Mesendoderm (in vitro differentiated cells): ENCODE data around the gene SNX19.
A peak's percentile ranks its signal among the peaks of the same experiment; 100 is the strongest.
"Not testable (repeated sequence)": the region's sequence is repeated elsewhere in the genome, so short reads cannot be mapped to it uniquely, and the experiment has no call there.

Experiments
- DNase-seq: peaks from one replicate; pipeline ENCODE4 v3.0.0; 2013
- H2AK5ac ChIP-seq: 2 replicates; pipeline ENCODE4 v1.6.1; 2013; ENCODE audit warnings: low read length, inconsistent platforms
- H2BK120ac ChIP-seq: 2 replicates; pipeline ENCODE4 v1.6.1; 2013; ENCODE audit warnings: low read depth, mild to moderate bottlenecking, low read length, moderate library complexity, mixed read lengths
- H2BK15ac ChIP-seq: replicated peaks from 2 replicates; pipeline ENCODE4 v1.6.1; 2013; ENCODE audit warnings: low read depth, mild to moderate bottlenecking, moderate library complexity
- H2BK5ac ChIP-seq: 2 replicates; pipeline ENCODE4 v1.6.1; 2013; ENCODE audit warnings: low read length, inconsistent platforms
- H3K18ac ChIP-seq: 2 replicates; pipeline ENCODE4 v1.6.1; 2013; ENCODE audit warnings: mild to moderate bottlenecking, low read length, mixed read lengths
- H3K23ac ChIP-seq: one replicate; pipeline ENCODE4 v1.6.1; 2013; ENCODE audit warnings: low read length
- H3K27ac ChIP-seq: 2 replicates; pipeline ENCODE4 v1.5.1; 2013; ENCODE audit warnings: low read depth, mild to moderate bottlenecking, inconsistent platforms, low read length, moderate library complexity
- H3K27me3 ChIP-seq: 2 replicates; pipeline ENCODE4 v1.6.1; 2013; ENCODE audit warnings: low read length, control low read depth, mild to moderate bottlenecking, inconsistent platforms; ENCODE audit not compliant: insufficient read depth, poor library complexity
- H3K36me3 ChIP-seq: 2 replicates; pipeline ENCODE4 v1.6.1; 2013; ENCODE audit warnings: low read length, inconsistent platforms; ENCODE audit not compliant: control insufficient read depth, insufficient read depth
- H3K4ac ChIP-seq: one replicate; pipeline ENCODE4 v1.6.1; 2013; ENCODE audit warnings: low read depth, mild to moderate bottlenecking, low read length, moderate library complexity
- H3K4me1 ChIP-seq: 2 replicates; pipeline ENCODE4 v1.6.1; 2013; ENCODE audit warnings: low read depth, low read length, inconsistent platforms; ENCODE audit not compliant: control insufficient read depth
- H3K4me2 ChIP-seq: 2 replicates; pipeline ENCODE4 v1.6.1; 2013; ENCODE audit warnings: low read length
- H3K4me3 ChIP-seq: 2 replicates; pipeline ENCODE4 v1.5.1; 2013; ENCODE audit warnings: mild to moderate bottlenecking, low read length
- H3K56ac ChIP-seq: one replicate; pipeline ENCODE4 v1.6.1; 2013; ENCODE audit warnings: low read length
- H3K79me1 ChIP-seq: 2 replicates; pipeline ENCODE4 v1.6.1; 2013; ENCODE audit warnings: low read length, inconsistent platforms
- H3K79me2 ChIP-seq: 2 replicates; pipeline ENCODE4 v1.6.1; 2013; ENCODE audit warnings: mild to moderate bottlenecking, low read length; ENCODE audit not compliant: control insufficient read depth, insufficient read depth
- H3K9ac ChIP-seq: 2 replicates; pipeline ENCODE4 v1.6.1; 2013; ENCODE audit warnings: low read length, inconsistent platforms
- H4K5ac ChIP-seq: one replicate; pipeline ENCODE4 v1.6.1; 2013; ENCODE audit warnings: low read length
- H4K8ac ChIP-seq: one replicate; pipeline ENCODE4 v1.6.1; 2013; ENCODE audit warnings: low read depth, mild to moderate bottlenecking, control low read depth, low read length, moderate library complexity
- WGBS: extraction: QIAGEN DNeasy Blood & Tissue Kit; methylation state at CpG from one replicate; pipeline ENCODE4 v1.1.7; 2013; ENCODE audit warnings: low lambda C conversion rate, missing lambda C conversion rate; ENCODE audit not compliant: insufficient coverage; ENCODE audit errors: extremely low coverage; 5-methylcytosine and 5-hydroxymethylcytosine counted together

The SNX19 gene

DNA sequence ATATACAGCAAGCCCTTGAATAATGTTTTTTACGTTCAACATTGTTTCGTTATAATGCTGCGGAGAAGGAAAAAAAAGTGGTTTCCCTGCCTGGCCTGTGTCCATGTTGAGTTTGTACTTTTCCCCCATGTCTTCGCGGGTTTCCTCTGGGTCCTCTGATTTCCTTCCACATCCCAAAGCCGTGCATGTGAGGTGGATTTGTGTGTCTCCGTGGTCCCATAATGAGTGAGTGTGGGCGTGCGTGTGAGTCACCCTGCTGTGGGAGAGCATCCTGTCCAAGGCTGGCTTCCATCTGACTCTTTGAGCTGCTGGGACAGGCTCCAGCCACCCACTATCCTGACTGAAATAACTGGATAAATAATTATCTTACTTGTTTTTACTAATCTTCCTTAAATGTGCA lies 29.6 kb upstream of the SNX19 start:
- Histone ChIP-seq H2BK120ac (no peak overlapping the region), H4K5ac (no peak overlapping the region), H2BK15ac (no peak overlapping the region), H3K79me2 (no peaks in the 10 kb centered on the region), H3K18ac (no peak overlapping the region), H2AK5ac (no peak overlapping the region), H3K4me1 (no peaks in the 10 kb centered on the region), H3K79me1 (no peaks in the 10 kb centered on the region), H3K4me2 (no peak overlapping the region), H3K27ac (no peak overlapping the region), H3K23ac (no peak overlapping the region), H3K56ac (no peak overlapping the region), H3K4ac (no peak overlapping the region), H3K27me3 (no peaks in the 10 kb centered on the region), H3K36me3 (no peaks in the 10 kb centered on the region), H2BK5ac (no peak overlapping the region), H3K9ac (no peak overlapping the region), H4K8ac (no peak overlapping the region), H3K4me3 (no peak overlapping the region)
- no peak for DNase-seq
- no CpG with 5 or more reads among the region's 9 CpGs for whole genome bisulfite sequencing

DNA sequence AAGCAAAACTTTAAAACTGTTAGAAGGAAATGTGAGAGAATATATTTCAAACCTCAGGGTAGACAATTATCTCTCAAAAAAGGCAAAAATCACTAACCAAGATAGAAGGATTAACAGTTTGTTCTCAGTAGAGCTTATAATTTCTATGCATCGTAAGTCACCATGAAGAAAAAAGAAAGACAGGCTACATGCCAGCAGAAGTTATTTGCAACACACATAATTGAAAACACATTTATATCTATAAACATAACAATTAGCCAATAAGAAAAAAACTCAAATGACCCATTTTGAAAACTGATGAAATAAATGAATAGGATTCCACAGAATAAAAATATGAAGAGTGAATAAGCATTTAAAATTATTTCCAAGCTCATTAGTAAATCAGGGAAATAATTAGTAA lies 24.4 kb upstream of the SNX19 start:
- Histone ChIP-seq H3K4me1 (no peaks in the 10 kb centered on the region), H2BK5ac (no peak overlapping the region), H3K18ac (no peak overlapping the region), H2BK120ac (no peak overlapping the region), H3K56ac (no peak overlapping the region), H3K4me2 (no peak overlapping the region), H2AK5ac (no peak overlapping the region), H3K4me3 (no peak overlapping the region), H3K27me3 (no peaks in the 10 kb centered on the region), H3K36me3 (no peaks in the 10 kb centered on the region), H3K23ac (no peak overlapping the region), H3K4ac (no peak overlapping the region), H3K79me2 (no peaks in the 10 kb centered on the region), H2BK15ac (no peak overlapping the region), H4K5ac (no peak overlapping the region), H4K8ac (no peak overlapping the region), H3K79me1 (no peaks in the 10 kb centered on the region), H3K27ac (no peak overlapping the region), H3K9ac (no peak overlapping the region)
- DNase-seq = no peak
- WGBS = no CpG with 5 or more reads among the region's 1 CpG

DNA sequence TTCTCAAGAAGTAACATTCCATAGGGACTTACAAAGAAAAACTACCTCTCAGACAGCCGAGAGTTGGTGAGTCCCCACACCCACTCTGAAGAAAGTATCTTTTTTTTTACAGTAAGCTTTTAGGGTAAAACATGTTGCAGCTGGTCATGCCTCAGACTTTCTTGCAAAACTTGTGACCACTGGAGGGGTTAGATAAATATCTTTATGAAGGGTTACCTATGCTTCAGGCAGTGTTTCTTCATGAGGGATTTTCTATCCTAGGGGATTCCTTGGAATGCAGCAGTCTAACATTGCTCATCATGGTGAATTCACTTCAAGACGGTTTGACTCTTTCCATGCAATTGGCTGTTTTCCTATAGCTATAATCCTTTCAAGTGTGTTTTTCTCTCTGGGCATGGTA lies 20.8 kb upstream of the SNX19 start:
- no peaks in the 10 kb centered on the region for H3K79me2 ChIP-seq
- no peak overlapping the region for H3K4me3 ChIP-seq
- no peak overlapping the region for H3K18ac ChIP-seq
- H4K8ac ChIP-seq = no peak overlapping the region
- no peaks in the 10 kb centered on the region for H3K27me3 ChIP-seq
- H3K4ac ChIP-seq = no peak overlapping the region
- no peak overlapping the region for H3K27ac ChIP-seq
- no CpG with 5 or more reads among the region's 2 CpGs for WGBS
- H2BK5ac ChIP-seq = no peak overlapping the region
- no peak overlapping the region for H3K56ac ChIP-seq
- H2BK15ac ChIP-seq = no peak overlapping the region
- H3K36me3 ChIP-seq = no peaks in the 10 kb centered on the region
- H2BK120ac ChIP-seq = no peak overlapping the region
- H3K4me1 ChIP-seq = peaks cover 2% of the 10 kb centered on the region
- H3K23ac ChIP-seq = no peak overlapping the region
- H3K9ac ChIP-seq = no peak overlapping the region
- H3K79me1 ChIP-seq = no peaks in the 10 kb centered on the region
- H4K5ac ChIP-seq = no peak overlapping the region
- DNase-seq = no peak
- H3K4me2 ChIP-seq = no peak overlapping the region
- H2AK5ac ChIP-seq = no peak overlapping the region

DNA sequence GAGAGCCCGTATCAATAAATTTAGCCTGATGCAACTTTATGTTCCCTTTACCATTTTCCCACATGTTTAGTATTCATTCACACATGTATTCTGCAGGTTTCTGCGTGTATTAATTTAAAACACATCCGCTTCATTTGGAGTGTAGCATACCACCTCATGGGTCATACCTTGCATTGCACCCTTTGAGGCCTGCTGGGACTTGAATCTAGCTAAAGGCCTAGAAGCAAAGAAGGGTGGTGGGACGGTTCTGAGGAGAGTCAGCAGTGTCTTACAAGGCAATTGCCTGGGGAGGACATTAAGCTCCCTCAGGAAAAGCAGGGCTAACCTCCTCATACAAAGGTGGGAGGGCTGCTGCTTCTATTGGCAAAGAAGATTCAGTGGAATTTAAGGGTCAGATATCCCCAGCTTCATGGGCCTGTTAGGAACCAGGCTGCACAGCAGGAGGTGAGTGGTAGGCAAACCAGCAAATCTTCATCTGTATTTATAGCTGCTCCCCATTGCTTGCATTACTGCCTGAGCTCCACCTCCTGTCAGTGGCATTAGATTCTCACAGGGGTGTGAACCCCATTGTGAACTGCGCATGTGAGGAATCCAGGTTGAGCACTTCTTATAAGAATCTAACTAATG lies 15.9 kb upstream of the SNX19 start:
- no peaks in the 10 kb centered on the region for H3K79me1 ChIP-seq
- no peak overlapping the region for H2AK5ac ChIP-seq
- no peak overlapping the region for H2BK5ac ChIP-seq
- no peak overlapping the region for H4K8ac ChIP-seq
- no peak overlapping the region for H4K5ac ChIP-seq
- H3K27me3 ChIP-seq = no peaks in the 10 kb centered on the region
- no peak overlapping the region for H2BK120ac ChIP-seq
- H3K36me3 ChIP-seq = no peaks in the 10 kb centered on the region
- H3K4me1 ChIP-seq = peaks cover 3% of the 10 kb centered on the region
- H3K4me2 ChIP-seq = no peak overlapping the region
- no peak overlapping the region for H3K27ac ChIP-seq
- no peak overlapping the region for H3K56ac ChIP-seq
- H3K9ac ChIP-seq = no peak overlapping the region
- no peak overlapping the region for H2BK15ac ChIP-seq
- H3K79me2 ChIP-seq = no peaks in the 10 kb centered on the region
- no peak overlapping the region for H3K18ac ChIP-seq
- no CpG with 5 or more reads among the region's 5 CpGs for WGBS
- no peak overlapping the region for H3K4ac ChIP-seq
- H3K4me3 ChIP-seq = no peak overlapping the region
- H3K23ac ChIP-seq = no peak overlapping the region
- peak; percentile 25 for DNase-seq

GRCh38 chr11:130924750-130925149 lies 8.5 kb upstream of the SNX19 start:
- H3K4me1 ChIP-seq = no peaks in the 10 kb centered on the region
- no peak overlapping the region for H3K4me3 ChIP-seq
- H3K9ac ChIP-seq = no peak overlapping the region
- no peak overlapping the region for H4K8ac ChIP-seq
- no peak overlapping the region for H3K4ac ChIP-seq
- H3K56ac ChIP-seq = no peak overlapping the region
- H2BK120ac ChIP-seq = no peak overlapping the region
- H3K18ac ChIP-seq = no peak overlapping the region
- H4K5ac ChIP-seq = no peak overlapping the region
- H2AK5ac ChIP-seq = no peak overlapping the region
- H3K27me3 ChIP-seq = no peaks in the 10 kb centered on the region
- H3K79me1 ChIP-seq = no peaks in the 10 kb centered on the region
- no peak overlapping the region for H2BK5ac ChIP-seq
- DNase-seq = no peak
- H2BK15ac ChIP-seq = no peak overlapping the region
- H3K36me3 ChIP-seq = no peaks in the 10 kb centered on the region
- WGBS = no CpG with 5 or more reads among the region's 3 CpGs
- no peak overlapping the region for H3K23ac ChIP-seq
- no peaks in the 10 kb centered on the region for H3K79me2 ChIP-seq
- no peak overlapping the region for H3K4me2 ChIP-seq
- no peak overlapping the region for H3K27ac ChIP-seq

- H3K4me3 ChIP-seq, H3K79me2 ChIP-seq, H3K9ac ChIP-seq, H3K23ac ChIP-seq, H3K27ac ChIP-seq, H4K8ac ChIP-seq, H3K36me3 ChIP-seq, H2BK5ac ChIP-seq, H3K79me1 ChIP-seq, H3K4ac ChIP-seq, H2AK5ac ChIP-seq, H4K5ac ChIP-seq, H3K4me1 ChIP-seq, H3K18ac ChIP-seq, H2BK15ac ChIP-seq, H2BK120ac ChIP-seq, H3K56ac ChIP-seq, H3K27me3 ChIP-seq, H3K4me2 ChIP-seq: not testable (repeated sequence)
- WGBS = no CpG with 5 or more reads among the region's 5 CpGs
- peak; percentile 44 for DNase-seq
These were observed 4.3 kb upstream of the SNX19 start for GRCh38 chr11:130920612-130921011.
